ENCODE measurements around the gene ATG4C. TPM values are rescaled to one million over a fixed set of nuclear protein-coding genes. Genes with fewer than 3 reads are reported as not detected.

ATG4C gene
- total RNA-seq, 2 donors from 2014 or later: 6.5 to 9.4 TPM

DNA sequence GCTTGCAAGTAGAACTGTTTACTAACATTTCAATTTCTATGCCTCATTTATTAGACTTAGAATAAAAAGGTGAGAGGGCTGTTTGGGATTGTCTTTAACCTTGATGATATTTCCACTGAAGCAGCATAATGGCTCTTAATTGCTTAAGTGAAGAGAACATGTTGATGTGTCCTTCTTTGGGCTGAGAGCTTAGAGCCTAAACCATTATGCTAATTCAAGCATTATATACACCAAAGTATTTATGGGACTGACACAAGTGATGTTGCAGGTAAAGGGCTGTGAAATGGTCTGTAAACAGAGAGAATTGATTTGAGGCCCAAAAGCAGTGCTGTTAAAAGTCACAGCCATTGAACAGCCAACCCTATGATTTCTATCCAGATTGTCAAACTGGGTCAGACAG lies 113.9 kb downstream of the ATG4C start:
- TF ChIP-seq, protein P1, sequence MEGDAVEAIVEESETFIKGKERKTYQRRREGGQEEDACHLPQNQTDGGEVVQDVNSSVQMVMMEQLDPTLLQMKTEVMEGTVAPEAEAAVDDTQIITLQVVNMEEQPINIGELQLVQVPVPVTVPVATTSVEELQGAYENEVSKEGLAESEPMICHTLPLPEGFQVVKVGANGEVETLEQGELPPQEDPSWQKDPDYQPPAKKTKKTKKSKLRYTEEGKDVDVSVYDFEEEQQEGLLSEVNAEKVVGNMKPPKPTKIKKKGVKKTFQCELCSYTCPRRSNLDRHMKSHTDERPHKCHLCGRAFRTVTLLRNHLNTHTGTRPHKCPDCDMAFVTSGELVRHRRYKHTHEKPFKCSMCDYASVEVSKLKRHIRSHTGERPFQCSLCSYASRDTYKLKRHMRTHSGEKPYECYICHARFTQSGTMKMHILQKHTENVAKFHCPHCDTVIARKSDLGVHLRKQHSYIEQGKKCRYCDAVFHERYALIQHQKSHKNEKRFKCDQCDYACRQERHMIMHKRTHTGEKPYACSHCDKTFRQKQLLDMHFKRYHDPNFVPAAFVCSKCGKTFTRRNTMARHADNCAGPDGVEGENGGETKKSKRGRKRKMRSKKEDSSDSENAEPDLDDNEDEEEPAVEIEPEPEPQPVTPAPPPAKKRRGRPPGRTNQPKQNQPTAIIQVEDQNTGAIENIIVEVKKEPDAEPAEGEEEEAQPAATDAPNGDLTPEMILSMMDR (IDR thresholded peaks at IDR 0.05): no peak
- Histone ChIP-seq H3K4me1 (no peaks in the 10 kb centered on the region), H3K36me3 (no peaks in the 10 kb centered on the region), H3K9me3 (no peaks in the 10 kb centered on the region), H3K27me3 (no peaks in the 10 kb centered on the region), H3K27ac (no peak overlapping the region), H3K4me3 (no peak overlapping the region)
- DNase-seq (ENCODE audit: low spot score): no peak

DNA sequence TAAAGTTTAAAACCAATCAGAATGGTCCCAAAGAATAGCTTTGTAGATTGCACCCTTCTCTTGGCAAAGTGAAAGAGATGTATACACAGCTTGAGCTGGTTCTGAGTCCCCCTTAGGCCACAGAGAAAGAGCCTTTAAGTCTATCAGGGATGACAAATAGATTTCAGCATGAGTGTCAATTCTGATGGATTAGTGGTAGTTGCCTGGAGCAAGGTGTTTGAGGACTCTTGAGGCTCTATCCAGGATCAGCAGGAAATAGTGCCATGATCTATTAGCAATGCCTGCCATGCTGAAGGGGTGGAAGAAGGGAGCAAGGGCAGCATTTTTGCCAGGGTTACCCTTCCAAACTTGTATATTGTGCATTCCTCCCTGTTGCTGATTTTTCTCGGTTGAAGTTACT lies 116.6 kb downstream of the ATG4C start:
- no peak for DNase-seq (ENCODE audit: low spot score)
- Histone ChIP-seq H3K36me3 (no peaks in the 10 kb centered on the region), H3K4me3 (no peak overlapping the region), H3K4me1 (no peaks in the 10 kb centered on the region), H3K9me3 (no peaks in the 10 kb centered on the region), H3K27me3 (no peaks in the 10 kb centered on the region), H3K27ac (no peak overlapping the region)
- TF ChIP-seq, protein P1 (IDR thresholded peaks at IDR 0.05): no peak

DNA sequence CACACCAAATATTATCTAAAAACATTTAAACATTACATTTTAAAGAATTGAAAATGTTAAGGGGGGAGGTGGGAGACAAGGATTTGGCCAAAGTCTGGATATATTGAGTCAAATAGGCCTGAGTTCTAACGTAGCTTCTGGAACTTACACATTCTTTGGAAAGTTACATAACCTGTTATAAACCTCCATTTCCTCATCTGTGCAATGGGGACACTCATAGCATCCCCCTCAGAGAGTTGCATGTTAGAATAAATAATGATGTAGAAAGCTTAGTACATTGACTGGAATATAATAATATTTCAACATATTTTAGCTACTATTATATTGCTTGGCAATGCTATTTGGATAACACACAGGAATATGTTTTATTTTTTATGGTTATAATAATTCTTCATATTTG lies 117.7 kb downstream of the ATG4C start:
- Histone ChIP-seq H3K27me3 (no peaks in the 10 kb centered on the region), H3K27ac (no peak overlapping the region), H3K4me3 (no peak overlapping the region)

DNA sequence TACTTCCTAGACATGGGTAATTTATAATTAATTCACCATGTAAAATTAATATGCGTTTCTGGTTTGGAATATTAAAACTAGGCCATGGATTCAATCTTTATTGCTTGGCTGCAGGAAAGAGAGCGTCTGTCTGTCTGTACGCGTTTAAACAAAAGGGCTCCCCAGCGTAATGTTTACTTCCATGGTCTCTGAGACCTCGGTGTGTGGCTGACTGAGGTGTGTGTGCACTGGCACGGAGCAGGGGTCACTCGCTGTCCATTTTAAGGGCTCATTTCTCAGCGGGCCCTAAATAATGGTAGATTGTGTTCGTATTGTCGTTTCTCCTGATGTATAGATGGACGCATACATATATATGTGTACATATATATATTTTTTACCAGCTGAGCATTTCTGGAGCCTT lies 119.6 kb downstream of the ATG4C start:
- H3K4me3 ChIP-seq: no peak overlapping the region
- no peaks in the 10 kb centered on the region for H3K4me1 ChIP-seq
- no peak for DNase-seq (ENCODE audit: low spot score)
- H3K27me3 ChIP-seq: no peaks in the 10 kb centered on the region
- no peak overlapping the region for H3K27ac ChIP-seq
- H3K36me3 ChIP-seq: no peaks in the 10 kb centered on the region
- TF ChIP-seq, protein P1 (IDR thresholded peaks at IDR 0.05): no peak
- no peaks in the 10 kb centered on the region for H3K9me3 ChIP-seq

More for the DNA sequence above, 117.7 kb downstream of the ATG4C start:
- no peaks in the 10 kb centered on the region for H3K9me3 ChIP-seq
- no peaks in the 10 kb centered on the region for H3K4me1 ChIP-seq
- H3K36me3 ChIP-seq: no peaks in the 10 kb centered on the region
- no peak for DNase-seq (ENCODE audit: low spot score)
- TF ChIP-seq, protein P1 (IDR thresholded peaks at IDR 0.05): no peak

DNA sequence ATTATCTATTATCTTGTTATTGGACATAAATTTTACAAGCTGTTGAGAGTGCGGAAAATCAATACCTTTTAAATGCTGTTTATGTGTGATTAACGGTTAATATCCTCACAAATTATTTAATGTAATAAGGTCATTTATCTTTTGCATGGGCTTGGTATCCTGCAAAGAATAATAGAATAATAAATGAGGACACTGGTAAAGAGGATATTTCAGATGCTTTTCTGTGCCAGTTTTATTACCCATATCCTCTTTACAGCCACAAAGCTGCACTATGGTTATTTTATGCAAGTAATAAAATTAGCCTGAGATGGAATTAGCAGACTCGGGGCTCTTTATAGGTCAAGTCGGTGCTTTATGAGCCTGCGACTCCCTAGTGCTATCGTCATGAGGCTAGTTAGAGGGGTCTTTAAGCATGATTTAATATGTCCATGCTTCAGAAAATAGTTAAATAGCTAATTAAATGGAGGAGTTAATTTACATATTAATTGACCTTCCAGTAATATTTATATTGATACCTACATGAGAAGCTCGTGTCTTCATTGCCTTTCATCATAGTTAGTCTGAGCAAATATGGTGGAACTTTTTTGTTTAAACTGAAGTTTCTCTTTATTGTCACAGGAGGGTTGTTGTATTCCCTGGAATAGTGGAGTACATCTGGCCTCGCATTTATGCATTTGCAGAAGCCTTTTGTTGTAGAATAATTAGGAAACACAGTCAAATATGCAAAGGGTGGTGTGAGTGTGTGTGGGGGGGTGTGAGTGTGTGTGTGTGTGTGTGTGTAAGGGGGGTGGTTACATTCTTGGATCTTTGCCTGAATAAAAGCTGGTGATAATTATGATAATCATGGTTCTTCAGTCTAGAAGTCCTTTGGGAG lies 120.3 kb downstream of the ATG4C start:
- TF ChIP-seq, protein P1 (IDR thresholded peaks at IDR 0.05): no peak
- H3K4me3 ChIP-seq: no peak overlapping the region
- no peak overlapping the region for H3K27ac ChIP-seq
- no peaks in the 10 kb centered on the region for H3K36me3 ChIP-seq
- no peaks in the 10 kb centered on the region for H3K4me1 ChIP-seq
- H3K9me3 ChIP-seq: no peaks in the 10 kb centered on the region
- DNase-seq (ENCODE audit: low spot score): no peak
- H3K27me3 ChIP-seq: no peaks in the 10 kb centered on the region

DNA sequence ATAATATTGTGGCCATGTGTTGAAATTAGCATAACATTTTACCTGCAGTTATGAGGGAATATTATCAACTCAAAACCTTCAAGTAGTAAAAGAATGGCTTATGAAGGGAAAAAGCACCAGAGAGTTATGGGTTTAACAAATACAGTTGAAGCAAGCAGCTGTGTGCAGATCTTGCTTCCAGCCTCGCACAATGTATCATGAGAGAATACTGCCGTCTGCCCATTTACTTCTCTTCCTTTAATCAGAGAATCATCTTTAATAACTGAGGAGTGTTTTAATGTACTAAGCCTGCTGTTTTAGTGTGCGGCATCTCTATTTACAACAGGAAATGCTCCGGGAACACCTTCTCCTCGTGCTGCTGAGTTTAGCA lies 120.9 kb downstream of the ATG4C start:
- H3K9me3 ChIP-seq: no peaks in the 10 kb centered on the region
- TF ChIP-seq, protein P1 (IDR thresholded peaks at IDR 0.05): no peak
- H3K27ac ChIP-seq: no peak overlapping the region
- H3K4me1 ChIP-seq: no peaks in the 10 kb centered on the region
- H3K36me3 ChIP-seq: no peaks in the 10 kb centered on the region
- H3K4me3 ChIP-seq: no peak overlapping the region
- H3K27me3 ChIP-seq: no peaks in the 10 kb centered on the region
- no peak for DNase-seq (ENCODE audit: low spot score)
